AG04450 (cell line): Measurements from ENCODE around the gene ACIN1. TPM values are rescaled to one million over a fixed set of nuclear protein-coding genes. Genes with fewer than 3 reads are reported as not detected.

ENCODE experiments used
- CTCF ChIA-PET: fragments of 300-600, 350-600 bp; formaldehyde crosslinking; extraction: SDS; loops from one replicate; lab custom pipeline; 2022; ENCODE audit warnings: antibody characterized with exemption, inconsistent platforms; lab: Charles Lee
- POLR2A ChIA-PET: fragments of 350-600 bp; formaldehyde crosslinking; extraction: SDS; loops from one replicate; lab custom pipeline; 2021; ENCODE audit warnings: antibody characterized with exemption, inconsistent platforms; lab: Yijun Ruan, JAX
- DNase-seq: peaks from one replicate; pipeline ENCODE4 v3.0.0-alpha.2; 2011; ENCODE audit warnings: low read depth, low spot score
- H3K27ac ChIP-seq: one replicate; pipeline ENCODE4 v1.5.1; 2012; ENCODE audit warnings: low read depth, low read length, control low read depth
- H3K27me3 ChIP-seq: one replicate; pipeline ENCODE4 v1.6.0; 2012; ENCODE audit warnings: low read length; ENCODE audit not compliant: control insufficient read depth, insufficient read depth
- H3K4me3 ChIP-seq: 2 replicates; pipeline ENCODE4 v1.5.1; 2011; ENCODE audit warnings: mild to moderate bottlenecking, low read depth, low read length, control low read depth
- H3K9me3 ChIP-seq: 2 replicates; pipeline ENCODE4 v1.5.1; 2012; ENCODE audit warnings: low read length; ENCODE audit not compliant: control insufficient read depth, insufficient read depth
- CTCF ChIP-seq: IDR thresholded peaks from 2 replicates; pipeline ENCODE4 v1.5.1; 2011; ENCODE audit warnings: low read depth, low read length, control low read depth, inconsistent platforms
- polyA plus RNA-seq: library from polyadenylated mRNA; depleted of rRNA; stranded (reverse); fragments of >200 nt; gene quantifications from 2 replicates; pipeline ENCODE4 v1.2.3, GENCODE V29; 2011

ACIN1 gene
- polyA plus RNA-seq, 1 experiment: 173 TPM

GRCh38 chr14:23071921-23072539, 22.9 kb downstream of the ACIN1 start:
- TF ChIP-seq CTCF: no peak
- Histone ChIP-seq H3K4me3 (peak overlapping the region; percentile 17; the same call in 1 of the 2 replicates), H3K9me3 (no peaks in the 10 kb centered on the region), H3K27me3 (no peaks in the 10 kb centered on the region), H3K27ac (peak overlapping the region; percentile 73)
- ChIA-PET CTCF (interaction anchor here (0.8 to 2.8 kb wide), 9 partner anchors 10 to 86 kb away, joined by 3 to 22 read pairs (median 7); partner anchors contain the start of genes ACIN1 and C14orf119), POLR2A (interaction anchor here (0.5 to 2.0 kb wide), 6 partner anchors 10 to 628 kb away, joined by 3 to 28 read pairs (median 4); partner anchors contain the start of genes ACIN1, AJUBA, C14orf119 and HAUS4)
- DNase-seq: no peak

- peak; percentile 82 for DNase-seq
- H3K4me3 ChIP-seq: peak overlapping the region; percentile 89
- H3K27me3 ChIP-seq: no peaks in the 10 kb centered on the region
- H3K27ac ChIP-seq: peak overlapping the region; percentile 73
- POLR2A ChIA-PET: interaction anchor here (0.5 to 2.0 kb wide), 7 partner anchors 9 to 627 kb away, joined by 3 to 28 read pairs (median 4); partner anchors contain the start of genes ACIN1, AJUBA, C14orf119 and HAUS4
- CTCF ChIA-PET: interaction anchor here (0.8 to 2.8 kb wide), 10 partner anchors 10 to 514 kb away, joined by 3 to 22 read pairs (median 8); partner anchors contain the start of genes ACIN1, C14orf119 and CDH24
- no peak for TF ChIP-seq CTCF
- no peaks in the 10 kb centered on the region for H3K9me3 ChIP-seq
Measured at GRCh38 chr14:23071244-23071920, 23.6 kb downstream of the ACIN1 start.

- Histone ChIP-seq H3K9me3 (no peaks in the 10 kb centered on the region), H3K27me3 (no peaks in the 10 kb centered on the region), H3K27ac (peak overlapping the region; percentile 47), H3K4me3 (peak overlapping the region; percentile 89)
- TF ChIP-seq CTCF: no peak
- CTCF ChIA-PET: interaction anchor here (0.9 to 2.8 kb wide), 9 partner anchors 8 to 514 kb away, joined by 3 to 22 read pairs (median 8); partner anchors contain the start of genes ACIN1, C14orf119 and CDH24
- DNase-seq: no peak
- POLR2A ChIA-PET: interaction anchor here (0.6 to 2.0 kb wide), 4 partner anchors 13 to 75 kb away, joined by 3 to 28 read pairs (median 4); partner anchors contain the start of genes ACIN1 and C14orf119
Measured at GRCh38 chr14:23070262-23071129, 24.4 kb downstream of the ACIN1 start.

GRCh38 chr14:23069413-23069806, 25.5 kb downstream of the ACIN1 start:
- H3K9me3 ChIP-seq: no peaks in the 10 kb centered on the region
- H3K27ac ChIP-seq: no peak overlapping the region
- CTCF ChIA-PET: interaction anchor here (0.5 to 5.7 kb wide), 56 partner anchors 10 to 1643 kb away, joined by 3 to 317 read pairs (median 6); partner anchors contain the start of genes ACIN1, C14orf119, CDH24 and CHMP4A
- no peak for TF ChIP-seq CTCF
- DNase-seq: no peak
- peak overlapping the region; percentile 89 for H3K4me3 ChIP-seq
- no peaks in the 10 kb centered on the region for H3K27me3 ChIP-seq
- POLR2A ChIA-PET: interaction anchor here (0.8 to 1.9 kb wide), 8 partner anchors 8 to 83 kb away, joined by 3 to 14 read pairs (median 4); partner anchors contain the start of genes ACIN1, C14orf119 and CDH24
